DND-41 (cell line): ENCODE measurements around the gene MOGAT3.
"Not testable (repeated sequence)": the region's sequence is repeated elsewhere in the genome, so short reads cannot be mapped to it uniquely, and the experiment has no call there.

ENCODE experiments used
- ATAC-seq: fragments of 200-7000 bp; cut with Tn5 transposase; 3 replicates; pipeline ENCODE4 v1.9.1; 2021; ENCODE audit warnings: low read depth; ENCODE audit not compliant: insufficient read depth
- DNase-seq: peaks from one replicate; pipeline ENCODE4 v3.0.0-alpha.2; 2020
- H2AFZ ChIP-seq: 2 replicates; pipeline ENCODE4 v1.6.0; 2012; ENCODE audit warnings: low read depth, low read length
- H3K27ac ChIP-seq: 2 replicates; pipeline ENCODE4 v1.5.1; 2012; ENCODE audit warnings: low read length, inconsistent platforms
- H3K27me3 ChIP-seq: fragments of 200-600 bp; sonication (generic); 2 replicates; pipeline ENCODE4 v1.6.0; 2012; ENCODE audit warnings: low read length, mild to moderate bottlenecking, inconsistent platforms; ENCODE audit not compliant: insufficient read depth, poor library complexity
- H3K36me3 ChIP-seq: 2 replicates; pipeline ENCODE4 v1.5.1; 2012; ENCODE audit warnings: low read length, inconsistent platforms; ENCODE audit not compliant: insufficient read depth
- H3K4me1 ChIP-seq: 2 replicates; pipeline ENCODE4 v1.5.1; 2012; ENCODE audit warnings: mild to moderate bottlenecking, low read length; ENCODE audit not compliant: insufficient read depth
- H3K4me2 ChIP-seq: 2 replicates; pipeline ENCODE4 v1.6.0; 2012; ENCODE audit warnings: mild to moderate bottlenecking, moderate library complexity, low read length, inconsistent platforms; ENCODE audit not compliant: insufficient read depth
- H3K4me3 ChIP-seq, 2 experiments: fragments of 200-600 bp in 1 of 2; shearing (Covaris generic) in 1 of 2; 2 replicates each; pipeline ENCODE4 v1.5.1; 2012 to 2016; ENCODE audit warnings: inconsistent platforms in 2 of 2, low read length in 2 of 2, mild to moderate bottlenecking in 2 of 2, low read depth in 1 of 2, moderate library complexity in 1 of 2
- H3K79me2 ChIP-seq: 2 replicates; pipeline ENCODE4 v1.6.0; 2012; ENCODE audit warnings: low read length, inconsistent platforms; ENCODE audit not compliant: insufficient read depth
- H3K9ac ChIP-seq: 2 replicates; pipeline ENCODE4 v1.6.0; 2012; ENCODE audit warnings: low read depth, mild to moderate bottlenecking, inconsistent platforms, low read length, moderate library complexity
- H3K9me3 ChIP-seq: 2 replicates; pipeline ENCODE4 v1.5.1; 2012; ENCODE audit warnings: low read length, moderate library complexity, mild to moderate bottlenecking, inconsistent platforms; ENCODE audit not compliant: insufficient read depth, severe bottlenecking
- H4K20me1 ChIP-seq: 2 replicates; pipeline ENCODE4 v1.6.0; 2012; ENCODE audit warnings: low read length; ENCODE audit not compliant: insufficient read depth
- CTCF ChIP-seq: IDR thresholded peaks from 2 replicates; pipeline ENCODE4 v1.5.1; 2012; ENCODE audit warnings: borderline replicate concordance, low read length, moderate library complexity, mild to moderate bottlenecking; ENCODE audit not compliant: poor library complexity, severe bottlenecking; ENCODE audit errors: extremely low read depth
- EZH2 ChIP-seq: IDR thresholded peaks from 3 replicates; pipeline ENCODE4 v1.6.1; 2012; ENCODE audit warnings: borderline replicate concordance, low read depth, mild to moderate bottlenecking, moderate library complexity, low read length, inconsistent platforms; ENCODE audit not compliant: severe bottlenecking

The MOGAT3 gene

GRCh38 chr7:101206665-101207042, 5.8 kb upstream of the MOGAT3 start:
- Histone ChIP-seq H3K9me3 (no peaks in the 10 kb centered on the region), H3K79me2 (no peaks in the 10 kb centered on the region), H3K27me3 (no peaks in the 10 kb centered on the region), H3K4me1 (no peaks in the 10 kb centered on the region), H4K20me1 (no peaks in the 10 kb centered on the region), H3K9ac (no peak overlapping the region), H3K4me3 (no peak overlapping the region), H2AFZ (no peak overlapping the region), H3K27ac (no peak overlapping the region), H3K36me3 (peaks cover 13% of the 10 kb centered on the region), H3K4me2 (no peak overlapping the region)
- TF ChIP-seq EZH2 (no peak), CTCF (no peak)
- no peak for ATAC-seq
- DNase-seq, result no peak

- no peaks in the 10 kb centered on the region for H3K9me3 ChIP-seq
- no peak overlapping the region for H3K9ac ChIP-seq
- H3K36me3 ChIP-seq, result 0 out of 2 replicates have a peak, but pooled peaks cover 8% of the 10 kb centered on the region
- H3K4me3 ChIP-seq, result no peak overlapping the region
- H3K79me2 ChIP-seq, result no peaks in the 10 kb centered on the region
- no peak overlapping the region for H3K4me2 ChIP-seq
- no peak for DNase-seq
- no peak overlapping the region for H2AFZ ChIP-seq
- TF ChIP-seq CTCF, result no peak
- no peak for TF ChIP-seq EZH2
- ATAC-seq, result no peak
- no peaks in the 10 kb centered on the region for H3K27me3 ChIP-seq
- no peak overlapping the region for H3K27ac ChIP-seq
- no peaks in the 10 kb centered on the region for H4K20me1 ChIP-seq
- H3K4me1 ChIP-seq, result no peaks in the 10 kb centered on the region
These were observed 5.2 kb upstream of the MOGAT3 start for GRCh38 chr7:101205901-101206664.

GRCh38 chr7:101203740-101204738, 3.2 kb upstream of the MOGAT3 start:
- ATAC-seq, H3K4me1 ChIP-seq, H3K4me3 ChIP-seq, H3K36me3 ChIP-seq, DNase-seq, H3K9me3 ChIP-seq, H3K27ac ChIP-seq, H3K79me2 ChIP-seq, H2AFZ ChIP-seq, H3K9ac ChIP-seq, H4K20me1 ChIP-seq, H3K4me2 ChIP-seq, H3K27me3 ChIP-seq: not testable (repeated sequence)

- Histone ChIP-seq H4K20me1 (no peaks in the 10 kb centered on the region), H3K4me3 (no peak overlapping the region), H2AFZ (no peak overlapping the region), H3K9me3 (no peaks in the 10 kb centered on the region), H3K4me1 (no peaks in the 10 kb centered on the region), H3K36me3 (0 out of 2 replicates have a peak, but pooled peaks cover under 1% of the 10 kb centered on the region), H3K27me3 (no peaks in the 10 kb centered on the region), H3K79me2 (no peaks in the 10 kb centered on the region), H3K9ac (no peak overlapping the region), H3K27ac (no peak overlapping the region), H3K4me2 (no peak overlapping the region)
- TF ChIP-seq EZH2 (no peak), CTCF (no peak)
- DNase-seq, result no peak
- no peak for ATAC-seq
These were observed 1.7 kb upstream of the MOGAT3 start for GRCh38 chr7:101202603-101202918.
